PC-9 (cell line): Measurements from ENCODE around the gene ELMO1. TPM values are rescaled to one million over a fixed set of nuclear protein-coding genes. Genes with fewer than 3 reads are reported as not detected.

Experiments used
- BruUV-seq: library from RNA; stranded (reverse); fragments of 400-500 nt; replicated peaks from 2 replicates; lab custom pipeline; 2021; lab: Mats Ljungman, UMichigan
- CTCF ChIA-PET: fragments of 300-600 bp; sonication (Branson Sonifier 250); formaldehyde crosslinking; loops from one replicate; lab custom pipeline; 2022; ENCODE audit warnings: antibody characterized with exemption; lab: Charles Lee
- POLR2A ChIA-PET: fragments of 300-600 bp; sonication (Branson Sonifier 250); formaldehyde crosslinking; loops from one replicate; lab custom pipeline; 2022; ENCODE audit warnings: antibody characterized with exemption; ENCODE audit not compliant: unreplicated experiment; lab: Charles Lee
- DNase-seq, 2 experiments: peaks; one replicate each; pipeline versions ENCODE4 v3.0.0 to v3.0.0-alpha.2; 2015 to 2022; ENCODE audit warnings: mixed read lengths in 1 of 2
- H2AFZ ChIP-seq: fragments of 200-600 bp; sonication (generic); 2 replicates; pipeline ENCODE4 v1.8.1; 2017; ENCODE audit warnings: antibody characterized with exemption
- H3F3A ChIP-seq: fragments of 200-600 bp; sonication (generic); 2 replicates; pipeline ENCODE4 v1.8.1; 2017; ENCODE audit warnings: antibody characterized with exemption, mild to moderate bottlenecking, low read depth; ENCODE audit not compliant: insufficient read depth
- H3K27ac ChIP-seq: fragments of 200-600 bp; sonication (generic); 2 replicates; pipeline ENCODE4 v1.6.1; 2016; ENCODE audit warnings: mixed run types
- H3K27me3 ChIP-seq: fragments of 200-600 bp; sonication (generic); 2 replicates; pipeline ENCODE4 v1.6.1; 2016; ENCODE audit warnings: low read depth, mixed run types; ENCODE audit not compliant: insufficient read depth
- H3K36me3 ChIP-seq: fragments of 200-600 bp; sonication (generic); 2 replicates; pipeline ENCODE4 v1.6.1; 2016; ENCODE audit warnings: low read depth, mixed run types
- H3K4me1 ChIP-seq: fragments of 200-600 bp; sonication (generic); replicated peaks from 2 replicates; pipeline ENCODE4 v1.6.1; 2016; ENCODE audit warnings: mixed run types; ENCODE audit not compliant: insufficient read depth
- H3K4me2 ChIP-seq: fragments of 200-600 bp; sonication (generic); 2 replicates; pipeline ENCODE4 v1.6.1; 2017; ENCODE audit warnings: mixed run types
- H3K4me3 ChIP-seq: fragments of 200-600 bp; sonication (generic); 2 replicates; pipeline ENCODE4 v1.6.1; 2016; ENCODE audit warnings: mixed run types
- H3K79me2 ChIP-seq: fragments of 200-600 bp; sonication (generic); 2 replicates; pipeline ENCODE4 v1.6.1; 2017; ENCODE audit warnings: low read depth, mixed run types
- H3K9me2 ChIP-seq: fragments of 200-600 bp; sonication (generic); 2 replicates; pipeline ENCODE4 v1.8.1; 2017; ENCODE audit warnings: mild to moderate bottlenecking; ENCODE audit not compliant: insufficient read depth
- H3K9me3 ChIP-seq: fragments of 200-600 bp; sonication (generic); 2 replicates; pipeline ENCODE4 v1.8.1; 2016; ENCODE audit warnings: low read depth; ENCODE audit not compliant: insufficient read depth
- H4K20me1 ChIP-seq: fragments of 200-600 bp; sonication (generic); 2 replicates; pipeline ENCODE4 v1.8.1; 2017; ENCODE audit not compliant: insufficient read depth
- CTCF ChIP-seq: fragments of 200-600 bp; sonication (generic); conservative IDR thresholded peaks from 2 replicates; pipeline ENCODE4 v1.6.1; 2017; ENCODE audit warnings: mixed run types, antibody characterized with exemption, mild to moderate bottlenecking, moderate library complexity
- EZH2 ChIP-seq: fragments of 200-600 bp; sonication (generic); IDR thresholded peaks from 2 replicates; pipeline ENCODE4 v1.8.0; 2017; ENCODE audit warnings: antibody characterized with exemption, low read depth
- intact Hi-C: fragments of 100-400 bp; cut with micrococcal nuclease; formaldehyde crosslinking; loops from one replicate; pipeline ENCODE4 v1.10.0; 2022; ENCODE audit not compliant: unreplicated experiment
- total RNA-seq: library from RNA; stranded (reverse); gene quantifications from 2 replicates; pipeline ENCODE4 v1.2.3, GENCODE V29; 2021

The ELMO1 gene
- total RNA-seq, 1 experiment from 2014 or later = 4.8 TPM

DNA sequence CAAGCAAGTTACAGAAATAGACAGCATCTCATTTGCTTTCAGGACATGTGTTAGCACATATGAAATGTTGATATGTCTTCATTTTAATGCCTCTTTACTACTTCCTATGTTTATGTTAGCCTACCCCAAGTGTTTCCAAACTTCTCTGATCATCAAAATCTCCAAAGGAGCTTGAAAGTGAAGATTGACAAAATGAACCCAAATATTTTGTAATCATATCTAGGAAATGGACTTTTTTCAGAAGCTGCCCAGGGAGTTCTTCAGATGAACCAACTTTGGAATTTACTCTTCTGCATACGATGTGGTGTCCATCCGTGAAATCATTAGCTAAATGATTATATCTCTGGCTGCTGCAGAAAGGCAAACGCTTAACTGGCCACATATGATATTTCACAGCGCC is 623.2 kb downstream of the ELMO1 start:
- CTCF ChIA-PET = no interaction called here
- BruUV-seq = no TSS peak
- H3K4me1 ChIP-seq = no peaks in the 10 kb centered on the region
- H3K27ac ChIP-seq = no peak overlapping the region
- no peaks in the 10 kb centered on the region for H3K9me3 ChIP-seq
- DNase-seq = no peak
- peaks cover 48% of the 10 kb centered on the region for H3K27me3 ChIP-seq
- intact Hi-C loops = no loop called here
- no peak overlapping the region for H2AFZ ChIP-seq
- H3K79me2 ChIP-seq = no peaks in the 10 kb centered on the region
- H3F3A ChIP-seq = no peaks in the 10 kb centered on the region
- TF ChIP-seq EZH2 (no peak), CTCF (no peak)
- H3K9me2 ChIP-seq = no peaks in the 10 kb centered on the region
- 0 out of 2 replicates have a peak, but pooled peaks cover 6% of the 10 kb centered on the region for H4K20me1 ChIP-seq
- no peaks in the 10 kb centered on the region for H3K36me3 ChIP-seq
- POLR2A ChIA-PET = interaction anchor here (0.7 kb wide), 1 partner anchor 14 kb away, joined by 5 read pairs; no protein-coding TSS in a partner anchor
- H3K4me2 ChIP-seq = no peak overlapping the region
- no peak overlapping the region for H3K4me3 ChIP-seq

DNA sequence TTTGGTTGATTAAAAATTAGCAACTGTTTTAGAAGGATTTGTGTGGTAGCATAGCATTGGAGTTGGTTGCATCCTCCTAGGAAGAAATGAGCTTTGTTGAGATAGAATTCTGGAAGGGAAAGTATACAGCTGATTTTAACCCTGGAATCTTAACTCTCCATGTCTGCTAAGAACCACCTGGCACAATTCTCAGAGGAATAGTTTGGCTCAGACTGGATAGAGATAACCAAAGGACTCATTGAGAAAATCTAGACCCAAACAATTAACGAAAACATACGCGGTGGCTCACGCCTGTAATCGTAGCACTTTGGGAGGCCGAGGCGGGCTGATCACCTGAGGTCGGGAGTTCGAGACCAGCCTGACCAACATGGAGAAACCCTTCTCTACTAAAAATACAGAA is 625.3 kb downstream of the ELMO1 start:
- intact Hi-C loops = no loop called here
- BruUV-seq = no TSS peak
- Histone ChIP-seq H3K9me3 (no peaks in the 10 kb centered on the region), H3K27ac (no peak overlapping the region), H3K4me1 (no peaks in the 10 kb centered on the region), H3K9me2 (no peaks in the 10 kb centered on the region), H3K79me2 (no peaks in the 10 kb centered on the region), H3K4me2 (no peak overlapping the region), H3K27me3 (peaks cover 48% of the 10 kb centered on the region), H3K4me3 (no peak overlapping the region), H2AFZ (no peak overlapping the region), H3F3A (no peaks in the 10 kb centered on the region), H3K36me3 (no peaks in the 10 kb centered on the region), H4K20me1 (0 out of 2 replicates have a peak, but pooled peaks cover 5% of the 10 kb centered on the region)
- no peak for DNase-seq
- POLR2A ChIA-PET = no interaction called here
- TF ChIP-seq CTCF (no peak), EZH2 (no peak)
- CTCF ChIA-PET = no interaction called here

DNA sequence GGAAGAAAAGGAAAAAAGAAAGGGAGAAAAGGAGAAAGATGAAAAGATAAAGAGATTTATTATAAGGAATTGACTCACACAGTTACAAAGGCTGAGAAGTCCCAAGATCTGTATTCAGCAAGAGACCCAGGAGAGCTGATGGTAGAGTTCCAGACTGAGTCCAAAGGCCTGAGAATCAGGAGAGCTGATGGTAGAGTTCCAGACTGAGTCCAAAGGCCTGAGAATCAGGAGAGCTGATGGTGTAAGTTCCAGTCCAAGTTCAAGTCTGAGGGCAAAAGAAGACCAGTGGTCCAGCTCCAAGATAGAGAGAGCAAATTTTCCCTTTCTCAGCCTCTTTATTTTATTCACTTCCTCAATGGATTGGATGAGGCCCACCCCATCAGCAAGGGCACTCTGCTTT is 627.0 kb downstream of the ELMO1 start:
- no peaks in the 10 kb centered on the region for H3K79me2 ChIP-seq
- BruUV-seq = no TSS peak
- no peaks in the 10 kb centered on the region for H4K20me1 ChIP-seq
- H3K4me3 ChIP-seq = no peak overlapping the region
- peaks cover 32% of the 10 kb centered on the region for H3K27me3 ChIP-seq
- no peak overlapping the region for H2AFZ ChIP-seq
- H3K4me2 ChIP-seq = no peak overlapping the region
- H3F3A ChIP-seq = no peaks in the 10 kb centered on the region
- no peaks in the 10 kb centered on the region for H3K36me3 ChIP-seq
- CTCF ChIA-PET = no interaction called here
- H3K4me1 ChIP-seq = no peaks in the 10 kb centered on the region
- POLR2A ChIA-PET = no interaction called here
- intact Hi-C loops = no loop called here
- no peaks in the 10 kb centered on the region for H3K9me2 ChIP-seq
- H3K27ac ChIP-seq = no peak overlapping the region
- DNase-seq = no peak
- TF ChIP-seq CTCF = no peak
- TF ChIP-seq EZH2 = no peak
- H3K9me3 ChIP-seq = no peaks in the 10 kb centered on the region
